ENCODE data around the gene ATP10A. TPM values are rescaled to one million over a fixed set of nuclear protein-coding genes. Genes with fewer than 3 reads are reported as not detected.

Gene ATP10A
- total RNA-seq, 1 experiment from 2014 or later = 3.9 TPM

DNA sequence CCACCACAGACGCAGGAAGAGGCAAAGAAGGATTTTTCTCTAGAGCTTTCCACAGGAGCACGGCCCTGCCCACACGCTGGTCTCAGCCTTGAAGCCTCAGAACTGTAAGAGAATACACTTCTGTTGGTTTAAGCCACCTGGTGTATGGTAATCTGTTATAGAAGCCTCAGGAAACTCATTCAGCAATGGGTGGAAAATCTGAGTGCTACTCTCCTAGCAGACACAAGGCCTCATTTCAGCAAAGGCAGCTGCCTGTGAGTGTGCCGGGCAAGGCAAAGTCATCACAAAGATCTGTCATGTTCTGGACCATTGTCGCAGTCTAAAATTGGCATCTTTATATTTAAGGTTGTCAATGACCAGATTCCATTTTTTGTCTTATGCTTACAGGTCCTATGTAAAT lies 31.0 kb downstream of the ATP10A start:
- Histone ChIP-seq H2BK120ac (ENCODE audit: low read depth, low read length, poor library complexity, severe bottlenecking) (no peak overlapping the region), H4K5ac (ENCODE audit: insufficient read length, low read depth, low read length) (no peak overlapping the region), H2BK15ac (ENCODE audit: low read depth, low read length) (no peak overlapping the region), H2BK12ac (ENCODE audit: insufficient read length, low read depth, low read length) (no peak overlapping the region), H3K4ac (ENCODE audit: low read depth, low read length) (no peak overlapping the region), H3K27ac (ENCODE audit: insufficient read length, low read depth, low read length) (no peak overlapping the region), H3K23me2 (ENCODE audit: insufficient read length, low read depth, low read length, poor library complexity, severe bottlenecking) (no peaks in the 10 kb centered on the region), H2BK20ac (ENCODE audit: low read depth, low read length, poor library complexity, severe bottlenecking) (no peak overlapping the region), H3K18ac (ENCODE audit: insufficient read length, low read depth, low read length) (no peak overlapping the region), H3K14ac (ENCODE audit: insufficient read depth, low read length) (no peak overlapping the region), H3T11ph (ENCODE audit: low read length) (no peak overlapping the region), H3K56ac (ENCODE audit: insufficient read length, low read depth, low read length) (no peak overlapping the region), H2AK5ac (ENCODE audit: insufficient read length, low read length) (no peak overlapping the region), H2AFZ (ENCODE audit: low read length) (no peak overlapping the region), H4K91ac (ENCODE audit: insufficient read length, low read depth, low read length) (no peak overlapping the region), H3K79me1 (ENCODE audit: insufficient read depth, low read depth, low read length, poor library complexity, severe bottlenecking) (no peaks in the 10 kb centered on the region), H4K20me1 (ENCODE audit: control insufficient read depth, insufficient read depth, insufficient read length) (peaks cover 2% of the 10 kb centered on the region), H4K8ac (replicated peaks; ENCODE audit: insufficient read length, low read depth, low read length) (no peak overlapping the region), H3K79me2 (ENCODE audit: insufficient read depth, low read length) (no peaks in the 10 kb centered on the region), H3K4me2 (ENCODE audit: insufficient read depth, insufficient read length, low read length) (no peak overlapping the region), H3K4me1 (ENCODE audit: insufficient read depth, low read length) (no peaks in the 10 kb centered on the region; the same call in 1 of the 2 replicates), H3K9ac (ENCODE audit: extremely low read depth, insufficient read length, low read length) (no peak overlapping the region), H3K27me3 (ENCODE audit: insufficient read depth, low read length) (no peaks in the 10 kb centered on the region), H3K9me3 (ENCODE audit: control insufficient read depth, low read depth, low read length) (no peaks in the 10 kb centered on the region), H3K23ac (ENCODE audit: insufficient read length, low read depth, low read length) (no peak overlapping the region), H2BK5ac (ENCODE audit: insufficient read length, low read length) (no peak overlapping the region)
- Mint-ChIP-seq H3K4me1 (peaks cover 14 to 17% of the 10 kb centered on the region in 2 experiments), H3K9me3 (no peaks in the 10 kb centered on the region), H3K27me3 (ENCODE audit: low read depth) (no peaks in the 10 kb centered on the region; the same call in 1 of the 2 replicates), H3K4me3 (no peak overlapping the region), H3K36me3 (ENCODE audit: insufficient read depth in 1 of 3, low read depth in 3 of 3) (no peaks in the 10 kb centered on the region; a peak in 1 of 7 replicates), H3K27ac (no peak overlapping the region; a peak in 1 of 7 replicates)
- WGBS (ENCODE audit: extremely low coverage, insufficient read length, low lambda C conversion rate) = no CpG with 5 or more reads among the region's 5 CpGs
- TF ChIP-seq, protein P1, sequence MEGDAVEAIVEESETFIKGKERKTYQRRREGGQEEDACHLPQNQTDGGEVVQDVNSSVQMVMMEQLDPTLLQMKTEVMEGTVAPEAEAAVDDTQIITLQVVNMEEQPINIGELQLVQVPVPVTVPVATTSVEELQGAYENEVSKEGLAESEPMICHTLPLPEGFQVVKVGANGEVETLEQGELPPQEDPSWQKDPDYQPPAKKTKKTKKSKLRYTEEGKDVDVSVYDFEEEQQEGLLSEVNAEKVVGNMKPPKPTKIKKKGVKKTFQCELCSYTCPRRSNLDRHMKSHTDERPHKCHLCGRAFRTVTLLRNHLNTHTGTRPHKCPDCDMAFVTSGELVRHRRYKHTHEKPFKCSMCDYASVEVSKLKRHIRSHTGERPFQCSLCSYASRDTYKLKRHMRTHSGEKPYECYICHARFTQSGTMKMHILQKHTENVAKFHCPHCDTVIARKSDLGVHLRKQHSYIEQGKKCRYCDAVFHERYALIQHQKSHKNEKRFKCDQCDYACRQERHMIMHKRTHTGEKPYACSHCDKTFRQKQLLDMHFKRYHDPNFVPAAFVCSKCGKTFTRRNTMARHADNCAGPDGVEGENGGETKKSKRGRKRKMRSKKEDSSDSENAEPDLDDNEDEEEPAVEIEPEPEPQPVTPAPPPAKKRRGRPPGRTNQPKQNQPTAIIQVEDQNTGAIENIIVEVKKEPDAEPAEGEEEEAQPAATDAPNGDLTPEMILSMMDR (conservative IDR thresholded peaks at IDR 0.05) = no peak
- DNase-seq = no peak
